ENCODE results near the gene POLR3E. TPM values are rescaled to one million over a fixed set of nuclear protein-coding genes. Genes with fewer than 3 reads are reported as not detected.
"Not testable (repeated sequence)": the region's sequence is repeated elsewhere in the genome, so short reads cannot be mapped to it uniquely, and the experiment has no call there.

The POLR3E gene
- total RNA-seq, 1 donor from 2014 or later, result 26.7 TPM

- H3K9me3 Mint-ChIP-seq (ENCODE audit: low read depth), result peaks cover 2% of the 10 kb centered on the region
- H3K27ac Mint-ChIP-seq (ENCODE audit: unreplicated experiment), result no peak overlapping the region
- H3K4me3 Mint-ChIP-seq (ENCODE audit: unreplicated experiment), result no peak overlapping the region
- peaks cover 70% of the 10 kb centered on the region for H3K4me1 Mint-ChIP-seq (ENCODE audit: low read depth)
- H3K27me3 Mint-ChIP-seq (ENCODE audit: low read depth), result no peaks in the 10 kb centered on the region
- TF ChIP-seq, protein P1, sequence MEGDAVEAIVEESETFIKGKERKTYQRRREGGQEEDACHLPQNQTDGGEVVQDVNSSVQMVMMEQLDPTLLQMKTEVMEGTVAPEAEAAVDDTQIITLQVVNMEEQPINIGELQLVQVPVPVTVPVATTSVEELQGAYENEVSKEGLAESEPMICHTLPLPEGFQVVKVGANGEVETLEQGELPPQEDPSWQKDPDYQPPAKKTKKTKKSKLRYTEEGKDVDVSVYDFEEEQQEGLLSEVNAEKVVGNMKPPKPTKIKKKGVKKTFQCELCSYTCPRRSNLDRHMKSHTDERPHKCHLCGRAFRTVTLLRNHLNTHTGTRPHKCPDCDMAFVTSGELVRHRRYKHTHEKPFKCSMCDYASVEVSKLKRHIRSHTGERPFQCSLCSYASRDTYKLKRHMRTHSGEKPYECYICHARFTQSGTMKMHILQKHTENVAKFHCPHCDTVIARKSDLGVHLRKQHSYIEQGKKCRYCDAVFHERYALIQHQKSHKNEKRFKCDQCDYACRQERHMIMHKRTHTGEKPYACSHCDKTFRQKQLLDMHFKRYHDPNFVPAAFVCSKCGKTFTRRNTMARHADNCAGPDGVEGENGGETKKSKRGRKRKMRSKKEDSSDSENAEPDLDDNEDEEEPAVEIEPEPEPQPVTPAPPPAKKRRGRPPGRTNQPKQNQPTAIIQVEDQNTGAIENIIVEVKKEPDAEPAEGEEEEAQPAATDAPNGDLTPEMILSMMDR (IDR thresholded peaks at IDR 0.05), result no peak
- peaks cover 20% of the 10 kb centered on the region for H3K36me3 Mint-ChIP-seq (ENCODE audit: low read depth)
- no peak for DNase-seq (ENCODE audit: low spot score)
These were observed 69.7 kb downstream of the POLR3E start for GRCh38 chr16:22366889-22367288.

DNA sequence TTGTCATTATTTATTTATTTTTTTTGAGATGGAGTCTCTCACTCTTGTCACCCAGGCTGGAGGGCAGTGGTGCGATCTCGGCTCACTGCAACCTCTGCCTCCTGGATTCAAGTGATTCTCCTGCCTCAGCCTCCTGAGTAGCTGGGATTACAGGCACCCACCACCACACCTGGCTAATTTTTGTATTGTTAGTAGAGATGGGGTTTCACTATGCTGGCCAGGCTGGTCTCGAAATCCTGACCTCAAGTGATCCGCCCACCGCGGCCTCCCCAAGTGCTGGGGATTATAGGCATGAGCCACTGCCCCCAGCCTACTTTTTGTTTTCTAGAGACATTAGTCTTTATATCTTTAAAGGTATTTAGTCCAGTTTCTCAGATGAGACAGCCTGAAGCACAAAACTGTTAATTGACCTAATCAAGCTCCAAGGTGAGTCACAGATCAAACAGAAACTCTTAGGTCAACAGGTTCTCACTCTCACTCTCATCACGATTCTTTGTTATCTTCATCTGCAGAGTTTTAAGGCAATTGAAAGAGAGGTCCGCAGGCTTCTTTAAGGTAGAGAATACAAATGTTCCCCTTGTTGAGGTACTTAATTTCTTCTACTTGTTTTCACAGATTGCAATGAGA lies 71.1 kb downstream of the POLR3E start:
- Mint-ChIP-seq H3K4me1 (ENCODE audit: low read depth) (peaks cover 84% of the 10 kb centered on the region), H3K36me3 (ENCODE audit: low read depth) (peaks cover 16% of the 10 kb centered on the region), H3K27ac (ENCODE audit: unreplicated experiment) (peak overlapping the region; percentile 70)
- H3K9me3 Mint-ChIP-seq (ENCODE audit: low read depth); H3K27me3 Mint-ChIP-seq (ENCODE audit: low read depth); H3K4me3 Mint-ChIP-seq (ENCODE audit: unreplicated experiment); DNase-seq (ENCODE audit: low spot score): not testable (repeated sequence)

GRCh38 chr16:22369221-22369811 lies 72.1 kb downstream of the POLR3E start:
- no peaks in the 10 kb centered on the region for H3K27me3 Mint-ChIP-seq (ENCODE audit: low read depth)
- no peak overlapping the region for H3K4me3 Mint-ChIP-seq (ENCODE audit: unreplicated experiment)
- peaks cover 81% of the 10 kb centered on the region for H3K4me1 Mint-ChIP-seq (ENCODE audit: low read depth)
- no peak for DNase-seq (ENCODE audit: low spot score)
- peaks cover 9% of the 10 kb centered on the region for H3K36me3 Mint-ChIP-seq (ENCODE audit: low read depth)
- H3K9me3 Mint-ChIP-seq (ENCODE audit: low read depth), result peaks cover 2% of the 10 kb centered on the region
- TF ChIP-seq, protein P1 (IDR thresholded peaks at IDR 0.05), result no peak
- peak overlapping the region; percentile 70 for H3K27ac Mint-ChIP-seq (ENCODE audit: unreplicated experiment)

DNA sequence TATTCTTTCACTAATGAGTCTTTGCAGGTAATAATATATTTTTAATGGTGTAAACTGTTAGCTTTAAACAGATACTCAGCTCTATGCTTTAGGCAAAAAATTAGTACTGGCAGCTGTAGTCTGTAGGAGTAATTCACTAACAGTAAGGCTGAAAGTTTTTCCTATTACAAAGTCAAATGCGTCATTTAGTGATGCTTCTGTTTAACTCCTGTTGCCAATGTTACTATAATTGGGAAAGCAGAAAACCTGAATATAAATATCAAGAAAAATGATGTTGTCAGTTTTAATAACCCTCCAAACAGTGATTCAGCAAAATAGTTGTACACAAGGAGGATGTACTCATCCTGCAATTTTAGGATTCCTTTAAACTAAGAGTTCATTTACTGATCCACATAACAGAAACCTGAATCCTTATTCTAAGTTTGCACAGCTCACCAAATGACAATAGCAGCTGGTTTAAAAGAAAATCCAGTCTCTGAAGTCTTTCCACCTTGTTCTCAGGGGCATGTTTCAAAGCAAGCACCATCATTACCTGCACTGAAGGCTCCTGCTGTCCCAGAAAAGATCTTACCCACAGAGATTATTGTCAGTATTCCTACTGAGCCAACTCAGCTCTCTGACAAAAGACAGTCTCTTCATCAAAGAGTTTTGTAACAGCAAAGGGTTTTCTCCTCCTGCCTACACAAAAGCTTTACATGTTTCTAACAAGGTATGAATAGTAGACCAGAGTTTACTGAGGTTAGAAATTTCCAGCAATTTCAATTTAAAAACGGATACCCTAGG lies 73.0 kb downstream of the POLR3E start:
- Mint-ChIP-seq H3K36me3 (ENCODE audit: low read depth) (peaks cover 4% of the 10 kb centered on the region), H3K27ac (ENCODE audit: unreplicated experiment) (peak overlapping the region; percentile 85), H3K27me3 (ENCODE audit: low read depth) (no peaks in the 10 kb centered on the region), H3K4me3 (ENCODE audit: unreplicated experiment) (no peak overlapping the region), H3K4me1 (ENCODE audit: low read depth) (peaks cover 77% of the 10 kb centered on the region), H3K9me3 (ENCODE audit: low read depth) (peaks cover 2% of the 10 kb centered on the region)
- TF ChIP-seq, protein P1 (IDR thresholded peaks at IDR 0.05), result no peak
- no peak for DNase-seq (ENCODE audit: low spot score)

GRCh38 chr16:22372882-22373661 lies 75.9 kb downstream of the POLR3E start:
- Mint-ChIP-seq H3K4me3 (ENCODE audit: unreplicated experiment) (peak overlapping the region; percentile 96), H3K9me3 (ENCODE audit: low read depth) (no peaks in the 10 kb centered on the region), H3K36me3 (ENCODE audit: low read depth) (peaks cover 2% of the 10 kb centered on the region), H3K27ac (ENCODE audit: unreplicated experiment) (peak overlapping the region; percentile 94), H3K27me3 (ENCODE audit: low read depth) (no peaks in the 10 kb centered on the region), H3K4me1 (ENCODE audit: low read depth) (peaks cover 60% of the 10 kb centered on the region)
- no peak for DNase-seq (ENCODE audit: low spot score)
- TF ChIP-seq, protein P1 (IDR thresholded peaks at IDR 0.05), result no peak

All from chondrocyte (in vitro differentiated cells).